Karpas-422 (cell line): ENCODE data around the gene DNTT. TPM values are rescaled to one million over a fixed set of nuclear protein-coding genes. Genes with fewer than 3 reads are reported as not detected.

Experiments used
- DNase-seq: peaks from one replicate; pipeline ENCODE4 v3.0.0-alpha.2; 2015
- H2AFZ ChIP-seq: fragments of 200-600 bp; sonication (generic); 2 replicates; pipeline ENCODE4 v1.6.1; 2014; ENCODE audit warnings: antibody characterized with exemption, low read length, mixed read lengths
- H3K27ac ChIP-seq: fragments of 200-600 bp; sonication (generic); 2 replicates; pipeline ENCODE4 v1.5.1; 2014; ENCODE audit warnings: mild to moderate bottlenecking, low read length, moderate library complexity
- H3K27me3 ChIP-seq: fragments of 200-600 bp; sonication (generic); 2 replicates; pipeline ENCODE4 v1.6.1; 2014; ENCODE audit warnings: low read length, mixed read lengths
- H3K36me3 ChIP-seq: fragments of 200-600 bp; sonication (generic); 2 replicates; pipeline ENCODE4 v1.6.1; 2014; ENCODE audit warnings: low read length, mixed read lengths; ENCODE audit not compliant: insufficient read depth
- H3K4me1 ChIP-seq: fragments of 200-600 bp; sonication (generic); 2 replicates; pipeline ENCODE4 v1.6.1; 2014; ENCODE audit warnings: mild to moderate bottlenecking, low read length, mixed read lengths
- H3K4me2 ChIP-seq: fragments of 200-600 bp; sonication (generic); 2 replicates; pipeline ENCODE4 v1.6.1; 2014; ENCODE audit warnings: low read length, low read depth, mild to moderate bottlenecking; ENCODE audit not compliant: poor library complexity, severe bottlenecking
- H3K4me3 ChIP-seq: fragments of 200-600 bp; sonication (generic); 2 replicates; pipeline ENCODE4 v1.5.1; 2014; ENCODE audit warnings: mild to moderate bottlenecking, antibody characterized with exemption, low read length, mixed read lengths
- H3K79me2 ChIP-seq: fragments of 200-600 bp; sonication (generic); 2 replicates; pipeline ENCODE4 v1.6.1; 2014; ENCODE audit warnings: mild to moderate bottlenecking, low read length, mixed read lengths
- H3K9ac ChIP-seq: fragments of 200-600 bp; sonication (generic); 2 replicates; pipeline ENCODE4 v1.6.0; 2014; ENCODE audit warnings: low read length
- H3K9me2 ChIP-seq: fragments of 200-600 bp; sonication (generic), shearing (Covaris generic); replicated peaks from 2 replicates; pipeline ENCODE4 v1.6.0; 2014; ENCODE audit warnings: mild to moderate bottlenecking, low read length, moderate library complexity; ENCODE audit not compliant: insufficient read depth
- H3K9me3 ChIP-seq: fragments of 300-700, 200-600 bp; sonication (generic); 2 replicates; pipeline ENCODE4 v1.6.1; 2014; ENCODE audit warnings: low read length, mixed read lengths
- H4K20me1 ChIP-seq: fragments of 200-600 bp; sonication (generic); 2 replicates; pipeline ENCODE4 v1.6.1; 2014; ENCODE audit warnings: mild to moderate bottlenecking, antibody characterized with exemption, low read length, low read depth; ENCODE audit not compliant: insufficient read depth
- total RNA-seq: library from RNA; depleted of rRNA; stranded (reverse); fragments of >200 nt; shearing (Covaris generic); gene quantifications from 2 replicates; pipeline ENCODE4 v1.2.3, GENCODE V29; 2014; ENCODE audit warnings: low replicate concordance

DNTT gene
- total RNA-seq, 1 experiment from 2014 or later = not detected

- Histone ChIP-seq H3K4me3 (no peak overlapping the region), H3K9me2 (no peaks in the 10 kb centered on the region), H2AFZ (no peak overlapping the region), H3K27me3 (no peaks in the 10 kb centered on the region), H3K36me3 (no peaks in the 10 kb centered on the region), H3K79me2 (no peaks in the 10 kb centered on the region), H3K9me3 (no peaks in the 10 kb centered on the region), H4K20me1 (no peaks in the 10 kb centered on the region), H3K9ac (no peak overlapping the region), H3K4me2 (no peak overlapping the region), H3K27ac (no peak overlapping the region), H3K4me1 (no peaks in the 10 kb centered on the region)
- no peak for DNase-seq
These were observed 47.8 kb downstream of the DNTT start for GRCh38 chr10:96352027-96352426.

- Histone ChIP-seq H3K79me2 (no peaks in the 10 kb centered on the region), H2AFZ (no peak overlapping the region), H4K20me1 (no peaks in the 10 kb centered on the region), H3K36me3 (no peaks in the 10 kb centered on the region), H3K4me3 (no peak overlapping the region), H3K9me2 (no peaks in the 10 kb centered on the region), H3K4me1 (no peaks in the 10 kb centered on the region), H3K9me3 (no peaks in the 10 kb centered on the region), H3K27ac (no peak overlapping the region), H3K4me2 (no peak overlapping the region), H3K27me3 (no peaks in the 10 kb centered on the region), H3K9ac (no peak overlapping the region)
- DNase-seq = no peak
These were observed 48.3 kb downstream of the DNTT start for GRCh38 chr10:96352582-96352981.

GRCh38 chr10:96357038-96357620 is 52.9 kb downstream of the DNTT start:
- no peaks in the 10 kb centered on the region for H3K9me3 ChIP-seq
- no peaks in the 10 kb centered on the region for H3K36me3 ChIP-seq
- H3K27ac ChIP-seq = no peak overlapping the region
- H2AFZ ChIP-seq = no peak overlapping the region
- H3K9ac ChIP-seq = no peak overlapping the region
- H3K27me3 ChIP-seq = no peaks in the 10 kb centered on the region
- no peaks in the 10 kb centered on the region for H3K79me2 ChIP-seq
- H4K20me1 ChIP-seq = no peaks in the 10 kb centered on the region
- H3K9me2 ChIP-seq = no peaks in the 10 kb centered on the region
- no peak for DNase-seq
- H3K4me3 ChIP-seq = no peak overlapping the region
- H3K4me1 ChIP-seq = no peaks in the 10 kb centered on the region; the same call in 1 of the 2 replicates
- H3K4me2 ChIP-seq = no peak overlapping the region

- H3K36me3 ChIP-seq = no peaks in the 10 kb centered on the region
- no peak within 1 kb of the TSS for H2AFZ ChIP-seq
- H3K9me2 ChIP-seq = no peaks in the 10 kb centered on the region
These were observed 54.8 kb downstream of the DNTT start, which contains the start of gene OPALIN for GRCh38 chr10:96358851-96359540. OPALIN (minus strand) TSS chr10:96359002; CDS start chr10:96358896, 106 bp downstream.

GRCh38 chr10:96359616-96360015 is 55.4 kb downstream of the DNTT start:
- H3K36me3 ChIP-seq = no peaks in the 10 kb centered on the region
- H3K9ac ChIP-seq = no peak overlapping the region
- H3K9me2 ChIP-seq = no peaks in the 10 kb centered on the region
- no peaks in the 10 kb centered on the region for H3K27me3 ChIP-seq
- no peak overlapping the region for H3K4me2 ChIP-seq
- no peak for DNase-seq
- H3K4me3 ChIP-seq = no peak overlapping the region
- no peaks in the 10 kb centered on the region for H4K20me1 ChIP-seq
- H3K27ac ChIP-seq = no peak overlapping the region
- no peaks in the 10 kb centered on the region for H3K9me3 ChIP-seq
- no peak overlapping the region for H2AFZ ChIP-seq
- H3K79me2 ChIP-seq = no peaks in the 10 kb centered on the region
- no peaks in the 10 kb centered on the region; the same call in 1 of the 2 replicates for H3K4me1 ChIP-seq

More at GRCh38 chr10:96358851-96359540, 54.8 kb downstream of the DNTT start, which contains the start of gene OPALIN:
- Histone ChIP-seq H3K79me2 (no peaks in the 10 kb centered on the region), H3K9ac (no peak within 1 kb of the TSS), H4K20me1 (no peaks in the 10 kb centered on the region), H3K27me3 (no peaks in the 10 kb centered on the region), H3K27ac (no peak within 1 kb of the TSS), H3K4me2 (no peak within 1 kb of the TSS), H3K4me3 (no peak within 1 kb of the TSS), H3K9me3 (no peaks in the 10 kb centered on the region), H3K4me1 (no peaks in the 10 kb centered on the region; the same call in 1 of the 2 replicates)
- no peak for DNase-seq

- no peak overlapping the region for H3K4me2 ChIP-seq
- H3K4me3 ChIP-seq = no peak overlapping the region
- no peaks in the 10 kb centered on the region for H3K27me3 ChIP-seq
- no peaks in the 10 kb centered on the region for H3K36me3 ChIP-seq
- no peaks in the 10 kb centered on the region for H4K20me1 ChIP-seq
- H2AFZ ChIP-seq = no peak overlapping the region
- no peaks in the 10 kb centered on the region for H3K9me2 ChIP-seq
- H3K27ac ChIP-seq = no peak overlapping the region
- no peaks in the 10 kb centered on the region for H3K79me2 ChIP-seq
- H3K4me1 ChIP-seq = no peaks in the 10 kb centered on the region; the same call in 1 of the 2 replicates
- no peaks in the 10 kb centered on the region for H3K9me3 ChIP-seq
- H3K9ac ChIP-seq = no peak overlapping the region
- DNase-seq = no peak
These were observed 56.1 kb downstream of the DNTT start for GRCh38 chr10:96360331-96360730.

GRCh38 chr10:96360766-96361165 is 56.5 kb downstream of the DNTT start:
- Histone ChIP-seq H3K9me2 (no peaks in the 10 kb centered on the region), H2AFZ (no peak overlapping the region), H3K9ac (no peak overlapping the region), H3K9me3 (no peaks in the 10 kb centered on the region), H4K20me1 (no peaks in the 10 kb centered on the region), H3K79me2 (no peaks in the 10 kb centered on the region), H3K4me3 (no peak overlapping the region), H3K27ac (no peak overlapping the region), H3K4me2 (no peak overlapping the region), H3K36me3 (no peaks in the 10 kb centered on the region), H3K27me3 (no peaks in the 10 kb centered on the region), H3K4me1 (no peaks in the 10 kb centered on the region; the same call in 1 of the 2 replicates)
- no peak for DNase-seq

GRCh38 chr10:96365571-96365970 is 61.3 kb downstream of the DNTT start:
- no peaks in the 10 kb centered on the region for H3K9me2 ChIP-seq
- no peaks in the 10 kb centered on the region for H3K36me3 ChIP-seq
- no peak for DNase-seq
- no peak overlapping the region for H3K9ac ChIP-seq
- no peak overlapping the region for H2AFZ ChIP-seq
- H3K27me3 ChIP-seq = no peaks in the 10 kb centered on the region
- no peaks in the 10 kb centered on the region; the same call in 1 of the 2 replicates for H3K4me1 ChIP-seq
- no peaks in the 10 kb centered on the region for H4K20me1 ChIP-seq
- no peaks in the 10 kb centered on the region for H3K9me3 ChIP-seq
- H3K4me2 ChIP-seq = no peak overlapping the region
- no peak overlapping the region for H3K4me3 ChIP-seq
- H3K79me2 ChIP-seq = no peaks in the 10 kb centered on the region
- no peak overlapping the region for H3K27ac ChIP-seq
